DOHH2 (cell line): Measurements from ENCODE around the gene NUAK2.
"Not testable (repeated sequence)": the region's sequence is repeated elsewhere in the genome, so short reads cannot be mapped to it uniquely, and the experiment has no call there.

Source experiments
- H3F3A ChIP-seq: fragments of 200-600 bp; sonication (generic), shearing (Covaris generic); 2 replicates; pipeline ENCODE4 v1.6.0; 2016; ENCODE audit warnings: antibody characterized with exemption, mild to moderate bottlenecking; ENCODE audit not compliant: control insufficient read depth, insufficient read depth
- H3K27ac ChIP-seq: fragments of 200-600 bp; sonication (generic); 2 replicates; pipeline ENCODE4 v1.5.1; 2014; ENCODE audit warnings: low read depth, mild to moderate bottlenecking, low read length, moderate library complexity
- H3K27me3 ChIP-seq: fragments of 200-600 bp; sonication (generic); 2 replicates; pipeline ENCODE4 v1.6.1; 2014; ENCODE audit warnings: mild to moderate bottlenecking, low read length, mixed read lengths; ENCODE audit not compliant: control insufficient read depth
- H3K36me3 ChIP-seq: fragments of 200-600 bp; sonication (generic); 2 replicates; pipeline ENCODE4 v1.6.1; 2014; ENCODE audit warnings: mild to moderate bottlenecking, low read length, moderate library complexity, mixed read lengths; ENCODE audit not compliant: control insufficient read depth
- H3K4me1 ChIP-seq: fragments of 200-600 bp; sonication (generic); 2 replicates; pipeline ENCODE4 v1.6.1; 2014; ENCODE audit warnings: mild to moderate bottlenecking, low read length, mixed read lengths; ENCODE audit not compliant: control insufficient read depth
- H3K4me2 ChIP-seq: fragments of 200-600 bp; sonication (generic); 2 replicates; pipeline ENCODE4 v1.6.0; 2014; ENCODE audit warnings: mild to moderate bottlenecking, low read length, moderate library complexity
- H3K4me3 ChIP-seq: fragments of 200-600 bp; sonication (generic); 2 replicates; pipeline ENCODE4 v1.5.1; 2014; ENCODE audit warnings: mild to moderate bottlenecking, low read length, mixed read lengths
- H3K79me2 ChIP-seq: fragments of 200-600 bp; sonication (generic); 2 replicates; pipeline ENCODE4 v1.6.1; 2014; ENCODE audit warnings: mild to moderate bottlenecking, low read length, mixed read lengths; ENCODE audit not compliant: control insufficient read depth
- H3K9me2 ChIP-seq: fragments of 200-600 bp; sonication (generic); replicated peaks from 2 replicates; pipeline ENCODE4 v1.6.1; 2014; ENCODE audit warnings: mild to moderate bottlenecking, low read length, mixed read lengths; ENCODE audit not compliant: control insufficient read depth
- H3K9me3 ChIP-seq: fragments of 200-600 bp; sonication (generic); 2 replicates; pipeline ENCODE4 v1.6.1; 2014; ENCODE audit warnings: antibody characterized with exemption, low read length, mixed read lengths; ENCODE audit not compliant: control insufficient read depth, insufficient read depth
- H4K20me1 ChIP-seq: fragments of 200-600 bp; sonication (generic); 2 replicates; pipeline ENCODE4 v1.6.0; 2014; ENCODE audit warnings: low read depth, mild to moderate bottlenecking, antibody characterized with exemption, low read length, moderate library complexity; ENCODE audit not compliant: control insufficient read depth, insufficient read depth
- EZH2phosphoT487 ChIP-seq: fragments of 200-600 bp; sonication (generic); IDR thresholded peaks from 2 replicates; pipeline ENCODE4 v1.6.1; 2017; ENCODE audit warnings: borderline replicate concordance, mild to moderate bottlenecking, antibody characterized with exemption, low read length, moderate library complexity, mixed read lengths
- TF ChIP-seq, protein P1 (sequence below): fragments of 200-600 bp; sonication (generic); IDR thresholded peaks from one replicate; pipeline ENCODE4 v1.5.1; 2014; ENCODE audit warnings: antibody characterized with exemption, mild to moderate bottlenecking, low read depth, low read length; ENCODE audit not compliant: poor library complexity, severe bottlenecking

Gene NUAK2

DNA sequence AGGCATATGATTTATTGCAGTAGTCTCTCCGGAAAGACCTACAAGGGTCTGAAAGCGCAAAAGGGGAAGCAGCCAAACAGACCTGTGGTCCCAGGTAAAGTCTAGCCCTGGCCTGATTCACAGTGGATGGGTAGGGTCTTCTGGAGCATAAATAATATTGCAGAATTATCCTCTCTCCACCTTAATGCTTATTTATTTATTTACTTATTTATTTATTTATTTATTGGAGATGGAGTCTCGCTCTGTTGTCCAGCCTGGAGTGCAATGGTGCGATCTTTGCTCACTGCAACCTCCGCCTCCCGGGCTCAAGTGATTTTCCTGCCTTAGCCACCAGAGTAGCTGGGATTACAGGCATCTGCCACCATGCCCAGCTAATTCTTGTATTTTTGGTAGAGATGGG lies 46.9 kb upstream of the NUAK2 start:
- H3K36me3 ChIP-seq = no peaks in the 10 kb centered on the region
- no peaks in the 10 kb centered on the region for H3K9me3 ChIP-seq
- TF ChIP-seq, protein P1, sequence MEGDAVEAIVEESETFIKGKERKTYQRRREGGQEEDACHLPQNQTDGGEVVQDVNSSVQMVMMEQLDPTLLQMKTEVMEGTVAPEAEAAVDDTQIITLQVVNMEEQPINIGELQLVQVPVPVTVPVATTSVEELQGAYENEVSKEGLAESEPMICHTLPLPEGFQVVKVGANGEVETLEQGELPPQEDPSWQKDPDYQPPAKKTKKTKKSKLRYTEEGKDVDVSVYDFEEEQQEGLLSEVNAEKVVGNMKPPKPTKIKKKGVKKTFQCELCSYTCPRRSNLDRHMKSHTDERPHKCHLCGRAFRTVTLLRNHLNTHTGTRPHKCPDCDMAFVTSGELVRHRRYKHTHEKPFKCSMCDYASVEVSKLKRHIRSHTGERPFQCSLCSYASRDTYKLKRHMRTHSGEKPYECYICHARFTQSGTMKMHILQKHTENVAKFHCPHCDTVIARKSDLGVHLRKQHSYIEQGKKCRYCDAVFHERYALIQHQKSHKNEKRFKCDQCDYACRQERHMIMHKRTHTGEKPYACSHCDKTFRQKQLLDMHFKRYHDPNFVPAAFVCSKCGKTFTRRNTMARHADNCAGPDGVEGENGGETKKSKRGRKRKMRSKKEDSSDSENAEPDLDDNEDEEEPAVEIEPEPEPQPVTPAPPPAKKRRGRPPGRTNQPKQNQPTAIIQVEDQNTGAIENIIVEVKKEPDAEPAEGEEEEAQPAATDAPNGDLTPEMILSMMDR = no peak
- TF ChIP-seq EZH2phosphoT487 = no peak
- H3K27ac ChIP-seq = no peak overlapping the region
- H3K9me2 ChIP-seq = no peaks in the 10 kb centered on the region
- no peaks in the 10 kb centered on the region for H3F3A ChIP-seq
- no peaks in the 10 kb centered on the region for H3K4me1 ChIP-seq
- H3K4me2 ChIP-seq = no peak overlapping the region
- no peaks in the 10 kb centered on the region for H4K20me1 ChIP-seq
- H3K27me3 ChIP-seq = peaks cover 12% of the 10 kb centered on the region; the same call in 1 of the 2 replicates
- H3K4me3 ChIP-seq = no peak overlapping the region
- no peaks in the 10 kb centered on the region for H3K79me2 ChIP-seq

DNA sequence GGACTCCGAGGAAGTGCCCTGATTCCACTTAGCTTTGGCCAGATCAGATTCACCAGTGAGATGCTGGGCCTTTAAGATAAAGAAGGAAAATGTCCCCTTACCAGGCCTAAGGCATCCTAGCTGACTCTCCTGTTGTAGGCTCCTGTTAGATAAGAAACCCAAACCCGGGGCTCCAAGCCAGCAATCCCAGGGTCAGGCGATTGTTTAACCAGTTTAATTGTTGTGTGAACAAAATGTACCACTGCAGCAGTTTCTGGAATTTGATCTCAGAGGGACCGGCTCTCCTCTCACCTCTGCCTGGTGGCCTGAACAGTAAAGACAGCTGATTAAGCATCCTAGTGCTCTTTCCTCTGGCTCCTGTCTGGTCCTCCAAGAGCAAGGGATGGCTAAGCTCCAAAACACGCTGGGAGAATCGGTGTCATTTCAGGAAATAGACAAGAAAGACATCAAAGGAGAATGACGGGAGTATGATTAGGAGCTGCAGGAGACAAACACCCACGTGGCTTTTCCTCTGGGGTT lies 44.5 kb upstream of the NUAK2 start:
- no peaks in the 10 kb centered on the region for H3K79me2 ChIP-seq
- TF ChIP-seq, protein P1 = no peak
- no peak for TF ChIP-seq EZH2phosphoT487
- H3K4me2 ChIP-seq = no peak overlapping the region
- no peak overlapping the region for H3K4me3 ChIP-seq
- H3K9me3 ChIP-seq = no peaks in the 10 kb centered on the region
- H3K4me1 ChIP-seq = no peaks in the 10 kb centered on the region
- no peaks in the 10 kb centered on the region for H4K20me1 ChIP-seq
- no peaks in the 10 kb centered on the region for H3K9me2 ChIP-seq
- no peak overlapping the region for H3K27ac ChIP-seq
- H3F3A ChIP-seq = no peaks in the 10 kb centered on the region
- no peaks in the 10 kb centered on the region for H3K36me3 ChIP-seq
- H3K27me3 ChIP-seq = peaks cover 27% of the 10 kb centered on the region

DNA sequence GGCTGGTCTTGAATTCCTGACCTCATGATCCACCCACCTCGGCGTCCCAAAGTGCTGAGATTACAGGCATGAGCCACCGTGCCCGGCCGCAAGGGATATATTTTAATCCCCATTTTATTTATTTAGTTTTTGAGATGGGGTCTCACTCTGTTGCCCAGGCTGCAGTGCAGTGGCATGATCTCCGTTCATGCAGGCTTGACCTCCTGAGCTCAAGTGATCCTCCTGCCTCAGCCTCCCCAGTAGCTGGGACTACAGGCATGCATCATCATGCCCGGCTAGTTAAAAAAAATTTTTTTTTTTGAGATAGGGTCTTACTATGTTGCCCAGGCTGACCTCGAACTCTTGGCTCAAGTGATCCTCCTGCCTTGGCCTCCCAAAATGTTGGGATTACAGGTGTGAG lies 43.5 kb upstream of the NUAK2 start:
- H3K27ac ChIP-seq, H4K20me1 ChIP-seq, H3K4me2 ChIP-seq, H3K9me2 ChIP-seq, H3K4me3 ChIP-seq, H3K36me3 ChIP-seq, H3K9me3 ChIP-seq, H3K79me2 ChIP-seq, H3F3A ChIP-seq, H3K4me1 ChIP-seq: not testable (repeated sequence)
- H3K27me3 ChIP-seq = peaks cover 34% of the 10 kb centered on the region

DNA sequence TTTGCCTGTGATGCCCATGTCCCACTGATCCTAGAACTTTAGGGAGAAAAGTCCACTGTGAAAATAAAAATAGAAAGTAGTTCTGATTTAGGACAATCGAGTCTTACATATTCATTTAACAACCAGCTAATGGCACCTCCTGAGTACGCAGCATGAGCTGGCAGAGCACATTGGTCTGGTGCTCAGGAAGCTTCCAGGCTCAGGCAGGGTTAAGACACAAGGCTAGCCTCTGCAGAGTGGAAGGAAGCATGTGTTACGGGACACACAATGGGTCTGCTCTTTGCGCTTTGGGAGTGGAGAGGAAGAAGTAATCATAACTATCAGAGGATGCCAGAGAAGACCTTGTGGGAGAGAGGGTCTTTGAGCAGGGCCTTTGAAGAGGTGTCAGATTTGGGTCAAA lies 39.3 kb upstream of the NUAK2 start:
- Histone ChIP-seq H3K4me1 (no peaks in the 10 kb centered on the region), H3K4me2 (no peak overlapping the region), H3K4me3 (no peak overlapping the region), H3K36me3 (no peaks in the 10 kb centered on the region), H3K9me2 (no peaks in the 10 kb centered on the region), H3K27me3 (peaks cover 40% of the 10 kb centered on the region), H3K79me2 (no peaks in the 10 kb centered on the region), H4K20me1 (no peaks in the 10 kb centered on the region), H3K9me3 (no peaks in the 10 kb centered on the region), H3F3A (no peaks in the 10 kb centered on the region), H3K27ac (no peak overlapping the region)
- TF ChIP-seq EZH2phosphoT487 = no peak
- TF ChIP-seq, protein P1 = no peak
